GM18868 (cell line): ENCODE measurements around the gene MTCH1.
"Not testable (repeated sequence)": the region's sequence is repeated elsewhere in the genome, so short reads cannot be mapped to it uniquely, and the experiment has no call there.

ENCODE experiments used
- ATAC-seq: cut with Tn5 transposase; IDR thresholded peaks from one replicate; pipeline ENCODE4 v1.9.1; 2021; ENCODE audit warnings: mild to moderate bottlenecking, moderate library complexity; ENCODE audit not compliant: unreplicated experiment

MTCH1 gene

DNA sequence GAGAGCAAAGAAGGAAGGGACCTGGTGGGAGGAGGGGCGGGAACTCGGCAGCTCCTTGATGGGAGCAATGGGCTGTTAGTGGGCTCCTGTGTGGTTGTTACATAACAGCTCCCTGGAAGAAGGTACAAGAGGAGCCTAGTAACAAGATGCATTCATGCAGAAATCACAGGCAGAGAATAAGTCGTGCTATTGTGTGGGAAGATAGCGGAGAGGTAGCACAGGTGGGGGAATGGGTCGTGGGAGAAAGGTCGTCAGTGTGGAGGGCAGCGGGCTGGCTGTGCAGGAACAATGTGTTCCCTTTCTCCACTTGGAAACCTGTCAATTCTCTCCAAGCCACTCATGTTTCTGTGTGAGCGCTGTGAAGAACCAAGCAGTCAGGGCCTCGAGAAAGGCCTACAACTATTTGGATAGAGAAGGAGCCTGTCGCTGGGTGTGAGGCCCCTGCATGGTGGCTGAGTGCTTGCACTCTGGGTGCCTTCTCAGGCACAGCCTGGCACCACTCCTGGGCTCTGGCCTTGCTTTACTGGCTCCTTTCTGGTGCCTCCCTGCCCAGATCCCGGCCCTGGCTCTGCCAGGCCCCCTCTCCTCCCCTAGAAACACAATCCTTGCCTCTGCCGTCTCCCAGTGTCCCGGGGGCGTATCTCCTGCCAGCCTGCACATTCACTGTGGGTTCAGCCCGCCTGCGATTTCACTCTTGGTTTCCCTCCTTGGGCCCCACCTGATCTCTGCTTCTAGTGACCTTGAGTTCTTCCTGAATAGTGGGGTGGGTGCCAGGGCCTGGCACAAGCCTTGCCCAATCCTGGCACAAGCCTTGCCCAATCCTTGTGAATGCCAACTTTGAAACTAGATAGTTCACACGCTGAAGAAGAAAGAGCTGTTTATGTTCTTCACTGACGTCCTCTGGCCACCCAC lies 12.1 kb upstream of the MTCH1 start:
- ATAC-seq = no peak

- not testable (repeated sequence) for ATAC-seq
Measured at GRCh38 chr6:36990401-36990800, 4.4 kb upstream of the MTCH1 start.

GRCh38 chr6:36989264-36989663 lies 3.3 kb upstream of the MTCH1 start:
- ATAC-seq = no peak

DNA sequence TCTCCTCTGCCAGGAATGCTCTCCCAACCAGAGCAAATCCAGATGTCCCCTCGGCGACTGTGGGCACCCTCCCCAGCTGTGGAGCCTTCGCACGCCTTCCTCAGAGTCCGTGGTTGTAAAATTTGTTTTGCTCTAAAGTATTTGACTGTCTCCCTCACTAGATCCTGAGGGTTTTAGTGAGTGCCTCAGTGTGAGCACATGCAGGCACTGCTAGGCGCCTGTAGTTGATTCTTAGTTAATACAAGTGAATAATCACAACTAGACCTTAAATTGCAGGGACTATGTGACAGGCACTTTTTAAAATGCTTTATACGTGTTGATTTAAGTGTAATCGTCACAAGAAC lies 680 bp upstream of the MTCH1 start:
- ATAC-seq = no peak

DNA sequence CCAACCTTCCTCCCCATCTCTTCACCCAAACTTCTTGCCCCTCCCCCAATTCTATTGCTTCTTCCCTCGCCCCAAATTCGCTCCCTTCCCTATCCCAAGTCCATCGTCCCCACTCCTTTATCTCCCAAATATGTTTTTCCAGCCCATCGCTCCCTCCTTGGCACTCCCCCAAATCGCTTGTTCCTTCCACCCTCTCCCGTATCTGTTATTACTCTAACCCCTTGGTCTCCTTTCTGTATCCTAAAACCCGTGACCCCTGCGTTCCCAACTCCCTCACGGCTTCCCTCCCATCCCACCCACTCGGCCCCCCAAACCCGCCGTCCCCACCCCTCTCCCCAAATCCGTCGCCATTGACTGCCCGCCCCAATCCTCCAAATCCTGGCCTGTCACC lies 584 bp downstream of the MTCH1 start:
- no peak for ATAC-seq

- ATAC-seq = no peak
Measured at GRCh38 chr6:36984581-36985416, 1.2 kb downstream of the MTCH1 start.

- ATAC-seq = no peak
Measured at GRCh38 chr6:36983538-36983937, 2.5 kb downstream of the MTCH1 start.

DNA sequence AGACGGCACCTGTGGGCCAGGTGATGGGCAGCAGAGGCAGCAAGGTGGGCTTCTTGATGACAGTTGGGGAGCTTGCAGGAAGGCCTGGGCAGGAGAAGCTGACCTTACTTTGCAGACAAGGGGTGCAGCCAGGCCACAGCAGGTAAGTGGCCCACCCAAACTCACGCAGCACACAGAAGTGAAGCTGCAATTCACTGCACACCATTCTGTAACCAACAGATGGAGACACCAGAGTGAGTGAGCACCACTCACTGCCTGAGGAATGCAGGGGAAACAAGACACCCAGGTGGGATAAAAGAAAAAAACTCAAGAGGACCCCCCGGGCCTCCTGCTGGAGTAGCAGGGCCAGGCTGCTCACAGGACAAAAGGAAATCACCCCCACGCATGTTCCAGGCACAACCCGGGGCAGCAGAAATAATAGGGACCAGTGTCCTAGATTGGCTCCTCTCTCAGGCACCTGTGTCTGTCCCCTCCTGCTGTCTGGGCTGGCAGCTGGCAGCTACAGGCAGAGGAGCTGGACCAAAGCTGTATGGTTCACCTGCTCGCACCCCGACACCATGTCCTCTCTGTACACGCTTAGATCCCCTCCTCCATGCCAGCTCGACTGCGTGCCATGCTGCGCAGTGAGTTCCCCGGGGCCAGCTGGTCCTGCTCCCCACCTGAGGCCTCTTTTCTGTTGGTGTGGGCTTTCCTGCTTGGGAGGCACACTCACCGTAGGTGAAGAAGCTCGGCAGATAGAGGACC lies 4.9 kb downstream of the MTCH1 start:
- ATAC-seq = no peak

- no peak for ATAC-seq
Measured at GRCh38 chr6:36980129-36980528, 5.9 kb downstream of the MTCH1 start.

DNA sequence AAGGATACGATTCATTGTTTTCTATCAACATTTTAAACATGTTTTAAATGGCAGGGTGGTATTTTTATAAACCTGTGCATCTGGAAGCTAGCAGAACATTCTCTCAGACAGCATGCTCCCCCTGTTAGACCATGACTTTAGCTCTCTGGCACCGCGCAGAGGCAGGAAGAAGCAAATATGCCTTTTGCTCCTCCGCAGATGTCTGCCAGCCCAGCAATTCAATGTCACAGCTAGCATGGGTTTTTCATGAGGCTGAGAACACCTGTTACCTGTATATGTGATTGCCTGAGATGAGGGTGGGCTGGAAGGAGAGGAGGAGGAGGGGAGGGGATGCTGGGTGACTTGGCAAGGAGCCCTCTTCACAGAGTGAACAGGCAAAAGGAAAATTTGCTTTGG lies 6.7 kb downstream of the MTCH1 start:
- no peak for ATAC-seq

DNA sequence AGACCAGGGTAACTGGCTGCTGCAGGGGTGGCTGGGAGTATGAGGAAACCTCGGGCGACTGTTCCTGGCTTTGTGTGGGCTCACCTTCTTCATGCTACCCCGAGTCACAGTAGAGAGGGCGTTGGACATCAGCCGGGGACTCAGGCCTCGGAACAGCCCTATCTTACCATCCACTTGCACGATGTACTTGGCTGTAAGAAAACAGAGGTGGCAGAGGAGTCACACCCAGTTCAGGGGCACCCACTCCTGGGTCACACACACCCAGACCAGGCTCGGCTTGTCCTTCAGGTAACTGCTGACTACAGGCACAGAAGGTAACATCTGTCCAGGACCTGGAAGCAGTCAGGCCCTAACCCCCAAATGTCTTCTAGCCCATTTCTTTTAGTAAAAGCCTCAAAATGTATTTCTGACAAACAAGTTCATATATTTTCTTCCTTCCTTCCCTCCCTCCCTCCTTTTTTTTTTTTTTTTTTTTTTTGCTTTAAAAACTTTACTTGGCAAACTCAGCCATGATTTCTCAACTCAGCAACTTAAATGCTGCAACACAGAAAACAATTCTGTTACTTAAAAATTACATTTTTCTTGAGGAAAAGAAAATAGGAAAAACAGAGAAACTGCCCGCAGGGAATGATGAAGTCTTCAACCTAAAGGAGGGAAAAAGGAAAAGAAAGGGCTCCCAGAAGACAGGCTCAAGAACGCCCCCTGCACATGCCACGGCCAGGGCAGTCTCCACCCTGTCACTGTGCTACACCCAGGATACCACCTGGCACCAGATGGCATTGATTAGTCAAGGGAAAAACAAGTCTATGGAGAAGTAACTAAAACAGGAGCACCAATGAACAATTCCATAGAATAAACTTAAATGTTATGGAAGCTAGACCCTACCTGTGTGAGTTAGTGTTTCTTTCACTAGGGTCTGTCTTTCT lies 7.3 kb downstream of the MTCH1 start:
- ATAC-seq = no peak

- ATAC-seq = no peak
Measured at GRCh38 chr6:36977470-36977941, 8.5 kb downstream of the MTCH1 start.

- ATAC-seq = no peak
Measured at GRCh38 chr6:36976931-36977330, 9.1 kb downstream of the MTCH1 start.

DNA sequence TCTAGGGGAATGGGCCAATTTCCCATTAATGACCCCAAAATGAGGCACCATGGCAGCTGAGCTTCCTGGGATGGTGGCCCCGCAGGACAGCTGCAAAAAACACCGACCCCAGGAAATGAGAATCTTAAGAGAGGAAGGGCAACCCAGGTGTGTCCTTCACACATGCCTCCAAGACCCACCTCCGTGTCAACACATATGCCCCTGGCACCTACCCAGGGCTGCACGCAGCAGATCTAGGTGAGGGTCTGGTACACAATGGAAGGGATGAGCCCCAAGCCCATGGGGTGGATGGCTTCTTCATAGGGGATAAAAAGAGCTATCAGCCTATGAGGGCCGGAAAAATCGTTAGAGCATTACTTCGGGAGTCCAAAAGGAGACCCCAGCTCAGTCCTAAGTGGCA lies 9.5 kb downstream of the MTCH1 start:
- no peak for ATAC-seq

DNA sequence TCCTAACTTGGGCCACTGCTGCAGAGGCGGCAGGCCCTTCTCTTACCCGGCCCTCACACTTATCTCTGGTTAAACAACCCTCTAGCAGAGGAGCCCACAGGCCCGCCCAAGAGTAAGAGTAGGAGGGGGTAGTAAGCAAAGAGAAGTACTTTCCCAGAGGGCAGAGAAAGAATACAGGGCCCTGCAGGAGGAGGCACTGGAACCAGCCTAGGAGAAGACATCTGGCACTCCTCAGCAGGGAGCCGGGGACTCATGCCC lies 10.1 kb downstream of the MTCH1 start:
- ATAC-seq = no peak

DNA sequence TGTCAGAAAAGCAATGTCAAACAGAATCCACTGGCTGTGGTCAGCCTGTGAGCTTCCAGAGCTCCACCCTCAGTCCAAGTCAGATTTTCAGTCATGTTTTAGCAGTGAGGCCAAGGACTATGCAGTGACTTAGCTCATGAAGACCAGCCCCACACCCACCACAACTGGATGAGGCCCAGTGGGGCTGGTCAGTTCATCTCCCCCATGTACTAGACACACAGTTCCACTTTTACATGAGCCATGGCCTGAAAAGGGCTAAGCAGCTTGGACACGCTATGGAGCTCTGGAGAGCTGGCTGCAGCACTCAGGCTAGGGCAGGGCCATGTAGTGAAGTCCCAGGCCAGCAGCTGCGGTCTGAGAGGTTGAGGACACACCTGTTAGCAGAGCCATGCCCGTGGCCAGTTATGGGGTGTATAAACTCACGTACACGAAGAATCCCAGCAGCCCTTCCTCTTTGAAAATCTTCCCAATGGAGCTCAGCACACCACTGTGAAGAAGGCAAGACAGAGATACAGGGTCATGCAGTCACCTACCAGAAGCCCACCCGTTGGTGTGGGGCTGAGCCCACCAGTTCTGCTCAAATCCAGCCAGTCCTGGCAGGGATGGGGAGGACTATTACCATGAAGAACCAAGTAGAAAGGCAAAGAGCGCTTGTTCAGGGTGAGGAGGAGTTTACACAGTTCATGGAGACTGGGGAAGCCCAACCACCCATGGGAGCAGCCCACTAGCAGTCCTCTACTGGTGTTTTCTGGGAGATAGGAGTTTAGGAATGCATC lies 10.6 kb downstream of the MTCH1 start:
- no peak for ATAC-seq

DNA sequence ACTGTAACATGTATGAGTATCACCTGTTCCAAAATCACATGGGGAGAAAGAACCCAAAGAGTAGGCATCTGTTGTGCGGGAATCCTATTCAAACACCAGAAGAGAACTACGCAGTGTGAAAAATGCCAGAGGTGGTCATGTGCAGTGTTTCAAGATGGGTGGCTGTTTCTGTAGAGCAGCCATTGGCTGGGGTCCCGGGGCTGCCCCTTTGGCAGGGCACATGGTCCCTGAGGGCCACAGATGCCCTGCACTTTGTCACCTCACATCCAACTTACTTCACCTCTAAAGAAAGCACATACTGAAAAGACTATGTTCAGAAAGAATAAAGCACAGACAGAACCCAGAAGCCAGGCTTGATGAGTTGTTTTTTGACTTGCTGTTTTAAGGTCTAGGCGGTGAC lies 12.3 kb downstream of the MTCH1 start:
- no peak for ATAC-seq

DNA sequence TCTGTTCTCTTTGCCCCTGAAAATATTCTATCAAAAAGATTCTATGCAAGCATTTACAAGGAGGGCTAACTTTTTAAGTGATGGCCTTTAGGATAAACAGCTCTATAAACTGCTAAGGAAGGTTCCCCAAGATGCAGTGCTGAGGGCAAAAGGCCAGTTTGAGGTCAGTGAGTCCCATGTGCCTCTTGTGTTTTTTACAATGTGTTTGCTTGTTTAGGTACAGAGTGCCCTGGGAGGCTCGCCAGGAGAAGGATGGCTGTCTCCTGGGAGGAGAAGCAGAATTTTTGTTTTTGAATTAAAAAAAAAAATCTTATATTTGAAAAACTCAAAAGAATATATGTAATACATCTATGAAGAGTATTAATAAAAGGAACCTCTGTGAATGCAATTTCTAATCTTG lies 12.8 kb downstream of the MTCH1 start:
- ATAC-seq = no peak

GRCh38 chr6:36971921-36972673 lies 13.9 kb downstream of the MTCH1 start:
- ATAC-seq = no peak
